RWPE2 (cell line): ENCODE data around the gene INMT.

Experiments
- ATAC-seq: fragments of 200-7000 bp; cut with Tn5 transposase; 3 replicates; pipeline ENCODE4 v1.9.1; 2021; ENCODE audit warnings: low read depth
- DNase-seq: peaks from one replicate; pipeline ENCODE4 v3.0.0-alpha.2; 2020; ENCODE audit warnings: low spot score
- H3K27ac ChIP-seq: fragments of 450-650 bp; 2 replicates; pipeline ENCODE4 v1.5.1; 2017; ENCODE audit warnings: mild to moderate bottlenecking; ENCODE audit not compliant: poor library complexity, severe bottlenecking
- H3K27me3 ChIP-seq: fragments of 250-450 bp; sonication (Bioruptor Pico); 2 replicates; pipeline ENCODE4 v1.5.1; 2021; ENCODE audit warnings: mild to moderate bottlenecking, moderate library complexity; ENCODE audit not compliant: insufficient read depth, poor library complexity, severe bottlenecking
- H3K36me3 ChIP-seq: fragments of 250-450 bp; sonication (Bioruptor Pico); 2 replicates; pipeline ENCODE4 v1.5.1; 2020; ENCODE audit warnings: low read depth, mild to moderate bottlenecking, moderate library complexity
- H3K4me1 ChIP-seq: fragments of 250-450 bp; sonication (Bioruptor Pico); 2 replicates; pipeline ENCODE4 v1.5.1; 2021; ENCODE audit warnings: mild to moderate bottlenecking, moderate library complexity; ENCODE audit not compliant: insufficient read depth, poor library complexity, severe bottlenecking
- H3K4me3 ChIP-seq: fragments of 250-450 bp; sonication (Bioruptor Pico); 2 replicates; pipeline ENCODE4 v1.5.1; 2021; ENCODE audit warnings: mild to moderate bottlenecking, moderate library complexity; ENCODE audit not compliant: severe bottlenecking
- H3K9me3 ChIP-seq: fragments of 250-450 bp; sonication (Bioruptor Pico); 2 replicates; pipeline ENCODE4 v1.5.1; 2021; ENCODE audit warnings: mild to moderate bottlenecking, moderate library complexity; ENCODE audit not compliant: severe bottlenecking
- TF ChIP-seq, protein P1 (sequence below): fragments of 450-650 bp; IDR thresholded peaks from one replicate; pipeline ENCODE4 v1.5.1; 2017; ENCODE audit warnings: mild to moderate bottlenecking, moderate library complexity; ENCODE audit not compliant: poor library complexity, severe bottlenecking

INMT gene

DNA sequence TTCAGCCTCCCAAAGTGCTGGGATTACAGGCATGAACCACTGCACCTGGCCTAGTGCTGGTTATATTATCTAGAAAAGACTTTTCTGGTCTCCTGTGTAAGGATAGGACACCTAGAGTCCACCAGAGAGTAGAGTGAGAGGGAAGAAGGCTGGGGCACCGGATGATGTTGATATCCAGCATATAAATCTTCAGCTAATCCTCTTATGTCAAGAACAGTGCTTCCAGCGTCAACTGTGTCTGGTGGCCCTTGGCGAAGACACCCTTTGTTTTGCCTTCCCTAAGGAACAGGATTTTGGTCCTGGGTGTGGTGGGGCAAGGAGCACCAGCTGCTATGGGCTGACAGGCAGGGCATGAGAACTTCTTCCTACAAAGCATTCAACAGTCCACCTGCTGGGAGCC lies 16.3 kb upstream of the INMT start:
- DNase-seq, result no peak
- no peaks in the 10 kb centered on the region for H3K4me1 ChIP-seq
- H3K27me3 ChIP-seq, result no peaks in the 10 kb centered on the region
- no peaks in the 10 kb centered on the region for H3K36me3 ChIP-seq
- TF ChIP-seq, protein P1, sequence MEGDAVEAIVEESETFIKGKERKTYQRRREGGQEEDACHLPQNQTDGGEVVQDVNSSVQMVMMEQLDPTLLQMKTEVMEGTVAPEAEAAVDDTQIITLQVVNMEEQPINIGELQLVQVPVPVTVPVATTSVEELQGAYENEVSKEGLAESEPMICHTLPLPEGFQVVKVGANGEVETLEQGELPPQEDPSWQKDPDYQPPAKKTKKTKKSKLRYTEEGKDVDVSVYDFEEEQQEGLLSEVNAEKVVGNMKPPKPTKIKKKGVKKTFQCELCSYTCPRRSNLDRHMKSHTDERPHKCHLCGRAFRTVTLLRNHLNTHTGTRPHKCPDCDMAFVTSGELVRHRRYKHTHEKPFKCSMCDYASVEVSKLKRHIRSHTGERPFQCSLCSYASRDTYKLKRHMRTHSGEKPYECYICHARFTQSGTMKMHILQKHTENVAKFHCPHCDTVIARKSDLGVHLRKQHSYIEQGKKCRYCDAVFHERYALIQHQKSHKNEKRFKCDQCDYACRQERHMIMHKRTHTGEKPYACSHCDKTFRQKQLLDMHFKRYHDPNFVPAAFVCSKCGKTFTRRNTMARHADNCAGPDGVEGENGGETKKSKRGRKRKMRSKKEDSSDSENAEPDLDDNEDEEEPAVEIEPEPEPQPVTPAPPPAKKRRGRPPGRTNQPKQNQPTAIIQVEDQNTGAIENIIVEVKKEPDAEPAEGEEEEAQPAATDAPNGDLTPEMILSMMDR, result no peak
- ATAC-seq, result no peak
- H3K27ac ChIP-seq, result no peak overlapping the region
- no peaks in the 10 kb centered on the region for H3K9me3 ChIP-seq
- no peak overlapping the region for H3K4me3 ChIP-seq

DNA sequence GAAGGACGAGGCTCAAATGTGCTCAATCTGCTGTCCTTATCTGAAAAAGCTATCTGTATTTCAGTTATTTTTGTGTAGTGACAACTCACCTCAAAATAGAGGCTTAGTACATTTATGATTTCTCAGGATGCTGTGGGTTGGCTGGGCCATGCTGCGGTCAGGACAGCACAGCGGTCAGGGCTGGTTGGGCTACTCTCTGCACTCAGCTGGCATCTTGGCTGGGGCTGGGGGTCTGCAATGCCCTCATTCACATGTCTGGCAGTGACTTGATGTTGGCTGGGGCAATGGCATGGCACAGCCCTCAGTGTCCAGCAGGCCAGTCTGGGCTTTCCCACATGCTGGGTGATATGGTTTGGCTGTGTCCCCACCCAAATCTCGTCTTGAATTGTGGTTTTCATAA lies 15.6 kb upstream of the INMT start:
- ATAC-seq (no peak), DNase-seq (no peak)
- Histone ChIP-seq H3K9me3 (no peaks in the 10 kb centered on the region), H3K27ac (no peak overlapping the region), H3K36me3 (no peaks in the 10 kb centered on the region), H3K27me3 (no peaks in the 10 kb centered on the region), H3K4me3 (no peak overlapping the region), H3K4me1 (no peaks in the 10 kb centered on the region)
- TF ChIP-seq, protein P1, result no peak

DNA sequence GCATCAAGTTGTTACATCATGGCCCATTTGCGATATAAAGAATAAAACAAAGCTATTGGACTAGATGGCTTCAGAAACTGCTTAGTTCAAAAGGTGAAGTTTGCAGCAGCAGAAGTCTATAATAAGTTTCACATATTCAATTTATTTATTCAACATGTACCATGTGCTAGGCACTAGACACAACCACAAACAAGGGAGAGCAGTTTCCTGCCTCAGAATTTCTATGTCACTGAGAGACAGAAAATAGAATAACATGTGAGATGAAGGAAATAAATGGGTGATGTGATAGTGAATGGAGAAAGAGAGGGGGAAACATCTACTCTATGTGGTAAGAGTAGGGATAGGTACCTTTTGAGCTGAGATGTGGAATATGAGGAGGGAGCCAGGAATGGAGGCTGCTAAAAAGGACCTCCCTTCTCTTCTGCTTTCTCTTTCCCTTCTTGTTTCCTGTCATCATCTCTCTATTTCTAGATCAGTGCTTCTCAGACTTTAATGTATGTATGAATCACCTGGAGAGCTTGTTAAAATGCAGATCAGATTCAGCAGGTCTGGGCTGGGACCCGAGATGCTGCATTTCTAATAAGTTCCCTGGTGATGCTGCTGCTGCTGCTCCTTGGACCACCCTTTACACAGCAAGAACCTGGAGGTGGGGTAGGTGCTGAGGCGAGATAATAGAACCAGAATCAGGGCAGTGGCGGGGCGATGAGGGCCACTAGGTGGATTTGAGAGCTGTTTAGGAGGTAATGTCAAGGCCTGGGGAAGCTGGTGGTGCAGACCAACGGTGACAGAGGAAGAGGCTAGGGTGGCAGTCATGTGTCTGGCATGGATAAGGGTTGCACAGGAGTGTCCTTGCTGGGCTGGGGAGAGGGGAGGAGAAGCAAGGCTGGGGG lies 13.7 kb upstream of the INMT start:
- Histone ChIP-seq H3K9me3 (no peaks in the 10 kb centered on the region), H3K4me3 (no peak overlapping the region), H3K36me3 (no peaks in the 10 kb centered on the region), H3K4me1 (no peaks in the 10 kb centered on the region), H3K27me3 (no peaks in the 10 kb centered on the region), H3K27ac (no peak overlapping the region)
- ATAC-seq, result no peak
- DNase-seq, result no peak
- TF ChIP-seq, protein P1, result no peak

DNA sequence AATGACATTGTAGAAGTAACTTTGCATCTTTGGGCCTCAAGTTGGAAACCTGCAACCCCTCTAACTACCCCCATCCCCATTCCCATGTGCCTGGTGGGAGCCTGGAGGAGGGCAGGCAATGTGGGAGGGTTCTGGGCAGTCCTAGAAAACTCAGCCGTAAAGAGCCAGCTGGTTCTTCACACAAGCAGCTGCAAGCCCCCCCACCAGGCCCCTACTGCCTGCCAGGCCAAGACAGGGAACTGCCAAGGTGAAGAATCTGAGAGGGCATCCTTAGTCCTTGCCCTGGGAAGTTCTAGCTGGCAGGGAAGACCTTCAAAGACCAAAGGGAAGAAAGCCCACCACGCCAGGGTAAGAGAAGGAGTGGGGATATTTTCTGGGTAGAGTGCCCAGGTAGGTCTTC lies 12.2 kb upstream of the INMT start:
- H3K27ac ChIP-seq, result no peak overlapping the region
- no peaks in the 10 kb centered on the region for H3K36me3 ChIP-seq
- H3K9me3 ChIP-seq, result no peaks in the 10 kb centered on the region
- no peaks in the 10 kb centered on the region for H3K4me1 ChIP-seq
- H3K27me3 ChIP-seq, result no peaks in the 10 kb centered on the region
- TF ChIP-seq, protein P1, result no peak
- DNase-seq, result no peak
- H3K4me3 ChIP-seq, result no peak overlapping the region
- no peak for ATAC-seq
